Upper lobe of left lung (tissue), 6 donors: ENCODE results near the gene SLC2A10. TPM values are rescaled to one million over a fixed set of nuclear protein-coding genes. Genes with fewer than 3 reads are reported as not detected.

Experiments
- ATAC-seq, 2 donors: fragments of 200-7000 bp; cut with Tn5 transposase; one replicate each; pipeline ENCODE4 v1.9.1; 2022; ENCODE audit warnings: mild to moderate bottlenecking in 2 of 2, moderate library complexity in 2 of 2; ENCODE audit not compliant: low FRiP score in 2 of 2
- DNase-seq, 2 donors: peaks; one replicate each; pipeline ENCODE4 v3.0.0-alpha.2; 2019 to 2020
- H3K27ac ChIP-seq, 4 donors: fragments of 200-600 bp; sonication (generic); one replicate each; pipeline ENCODE4 v1.5.1; 2016 to 2019
- H3K27me3 ChIP-seq, 4 donors: fragments of 200-600 bp; sonication (generic); one replicate each; pipeline ENCODE4 v1.5.1; 2017 to 2019
- H3K36me3 ChIP-seq, 4 donors: fragments of 200-600 bp; sonication (generic); one replicate each; pipeline ENCODE4 v1.5.1; 2016 to 2019
- H3K4me1 ChIP-seq, 4 donors: fragments of 200-600 bp; sonication (generic); one replicate each; pipeline ENCODE4 v1.5.1; 2018 to 2019
- H3K4me3 ChIP-seq, 4 donors: fragments of 200-600 bp; sonication (generic); one replicate each; pipeline ENCODE4 v1.5.1; 2017 to 2019; ENCODE audit warnings: mild to moderate bottlenecking in 2 of 4, moderate library complexity in 1 of 4
- H3K9me3 ChIP-seq, 4 donors: fragments of 200-600 bp; sonication (generic); one replicate each; pipeline ENCODE4 v1.5.1; 2018 to 2019
- EP300 ChIP-seq, 4 donors: sonication (generic); formaldehyde crosslinking; IDR thresholded peaks; one replicate each; pipeline ENCODE4 v1.5.1; 2017; ENCODE audit warnings: antibody characterized with exemption in 4 of 4, control low read depth in 2 of 4
- POLR2A ChIP-seq, 4 donors: fragments of 450-650 bp; IDR thresholded peaks; one replicate each; pipeline ENCODE4 v1.5.1; 2016 to 2017; ENCODE audit warnings: antibody characterized with exemption in 4 of 4, mild to moderate bottlenecking in 2 of 4
- POLR2AphosphoS5 ChIP-seq, 2 donors: sonication (generic); formaldehyde crosslinking; IDR thresholded peaks; one replicate each; pipeline ENCODE4 v1.5.1; 2017; ENCODE audit warnings: antibody characterized with exemption in 2 of 2
- WGBS, 2 donors: methylation state at CpG; one replicate each; pipeline ENCODE4 v1.1.5; 2017 to 2018; 5-methylcytosine and 5-hydroxymethylcytosine counted together
- total RNA-seq, 6 donors: library from RNA; depleted of rRNA in 4 of 6; stranded (reverse); fragments of >200 nt in 4 of 6; gene quantifications; one replicate each; pipeline versions ENCODE4 v1.1.0 to v1.2.1, GENCODE V29; 2016 to 2021
- TF ChIP-seq, protein P1 (sequence below), 6 experiments: fragments of 450-650 bp in 4 of 6; fragments of 200-600 bp in 2 of 6; sonication (generic) in 2 of 6; IDR thresholded peaks; one replicate each; pipeline ENCODE4 v1.5.1; 2016 to 2019; ENCODE audit warnings: antibody characterized with exemption in 6 of 6
- donor health status: DM: no; HTN: no; CAD: no; lungs with moderate emphysema.
- donor health status: DM: no; HTN: yes; CAD: no; lungs with severe emphysema.

The SLC2A10 gene
- total RNA-seq, 6 donors from 2014 or later, result 5.5 to 93.2 (median 13.8) TPM

GRCh38 chr20:46682063-46682821, 27.2 kb upstream of the SLC2A10 start:
- H3K27ac ChIP-seq, result no peak overlapping the region
- ATAC-seq (no peak), DNase-seq (no peak)
- peaks cover 12 to 20% (median 18%) of the 10 kb centered on the region in 4 donors for H3K4me1 ChIP-seq
- no peaks in the 10 kb centered on the region for H3K9me3 ChIP-seq
- no peak for TF ChIP-seq POLR2A (IDR thresholded peaks at IDR 0.05)
- H3K36me3 ChIP-seq, result peaks cover 0 to 32% (median 2%) of the 10 kb centered on the region in 4 donors
- no peak overlapping the region for H3K4me3 ChIP-seq
- H3K27me3 ChIP-seq, result no peaks in the 10 kb centered on the region
- 85% methylated on average over 9 of the region's 9 CpGs for WGBS, 2 donors

DNA sequence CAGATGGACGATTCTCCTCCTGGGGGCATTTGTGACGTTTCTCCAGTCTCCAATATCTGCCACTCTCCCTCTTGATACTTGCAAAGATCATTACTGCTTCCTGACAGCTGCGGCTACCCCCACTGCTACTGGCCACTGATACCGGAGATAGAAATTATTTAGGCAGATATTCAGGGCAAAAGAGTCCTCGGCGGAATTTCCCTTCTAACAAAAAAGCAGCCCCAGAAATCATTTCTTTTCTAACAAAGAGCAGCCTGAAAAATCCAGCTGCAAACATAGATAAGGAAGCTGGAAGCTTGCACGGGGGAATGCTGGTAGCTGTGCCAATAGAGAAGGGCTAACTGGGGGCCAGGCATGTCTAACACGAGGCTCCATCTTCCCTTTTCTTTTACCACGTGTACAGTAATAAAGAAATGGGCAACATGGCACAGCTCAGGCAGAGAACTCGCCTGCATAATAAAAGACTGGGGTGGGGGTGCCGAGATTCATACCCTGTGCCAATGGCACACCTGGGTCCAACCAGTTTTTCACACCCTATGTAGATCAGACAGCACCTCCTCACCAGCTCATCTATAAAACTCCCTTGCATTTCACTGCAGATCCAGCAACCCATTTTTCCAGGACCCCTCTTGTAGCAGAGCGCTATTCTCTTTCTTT, 26.3 kb upstream of the SLC2A10 start:
- no peaks in the 10 kb centered on the region for H3K9me3 ChIP-seq
- ATAC-seq, result no peak
- peak overlapping the region in 2 of 4 donors; percentile 15 to 35 for H3K27ac ChIP-seq
- WGBS, 2 donors, result 41 to 42% methylated on average over 12 of the region's 12 CpGs
- peaks cover 0 to 32% (median 2%) of the 10 kb centered on the region in 4 donors for H3K36me3 ChIP-seq
- peak overlapping the region in 3 of 4 donors; percentile 19 to 39 (median 35) for H3K4me3 ChIP-seq
- H3K27me3 ChIP-seq, result no peaks in the 10 kb centered on the region
- DNase-seq, result no peak
- H3K4me1 ChIP-seq, result peaks cover 21 to 29% (median 27%) of the 10 kb centered on the region in 4 donors
- TF ChIP-seq, protein P1, sequence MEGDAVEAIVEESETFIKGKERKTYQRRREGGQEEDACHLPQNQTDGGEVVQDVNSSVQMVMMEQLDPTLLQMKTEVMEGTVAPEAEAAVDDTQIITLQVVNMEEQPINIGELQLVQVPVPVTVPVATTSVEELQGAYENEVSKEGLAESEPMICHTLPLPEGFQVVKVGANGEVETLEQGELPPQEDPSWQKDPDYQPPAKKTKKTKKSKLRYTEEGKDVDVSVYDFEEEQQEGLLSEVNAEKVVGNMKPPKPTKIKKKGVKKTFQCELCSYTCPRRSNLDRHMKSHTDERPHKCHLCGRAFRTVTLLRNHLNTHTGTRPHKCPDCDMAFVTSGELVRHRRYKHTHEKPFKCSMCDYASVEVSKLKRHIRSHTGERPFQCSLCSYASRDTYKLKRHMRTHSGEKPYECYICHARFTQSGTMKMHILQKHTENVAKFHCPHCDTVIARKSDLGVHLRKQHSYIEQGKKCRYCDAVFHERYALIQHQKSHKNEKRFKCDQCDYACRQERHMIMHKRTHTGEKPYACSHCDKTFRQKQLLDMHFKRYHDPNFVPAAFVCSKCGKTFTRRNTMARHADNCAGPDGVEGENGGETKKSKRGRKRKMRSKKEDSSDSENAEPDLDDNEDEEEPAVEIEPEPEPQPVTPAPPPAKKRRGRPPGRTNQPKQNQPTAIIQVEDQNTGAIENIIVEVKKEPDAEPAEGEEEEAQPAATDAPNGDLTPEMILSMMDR (IDR thresholded peaks at IDR 0.05), result no peak
- TF ChIP-seq POLR2AphosphoS5 (IDR thresholded peaks at IDR 0.05) (no peak), POLR2A (IDR thresholded peaks at IDR 0.05) (no peak), EP300 (IDR thresholded peaks at IDR 0.05) (no peak)

GRCh38 chr20:46683668-46683938, 25.8 kb upstream of the SLC2A10 start:
- no peak for ATAC-seq

DNA sequence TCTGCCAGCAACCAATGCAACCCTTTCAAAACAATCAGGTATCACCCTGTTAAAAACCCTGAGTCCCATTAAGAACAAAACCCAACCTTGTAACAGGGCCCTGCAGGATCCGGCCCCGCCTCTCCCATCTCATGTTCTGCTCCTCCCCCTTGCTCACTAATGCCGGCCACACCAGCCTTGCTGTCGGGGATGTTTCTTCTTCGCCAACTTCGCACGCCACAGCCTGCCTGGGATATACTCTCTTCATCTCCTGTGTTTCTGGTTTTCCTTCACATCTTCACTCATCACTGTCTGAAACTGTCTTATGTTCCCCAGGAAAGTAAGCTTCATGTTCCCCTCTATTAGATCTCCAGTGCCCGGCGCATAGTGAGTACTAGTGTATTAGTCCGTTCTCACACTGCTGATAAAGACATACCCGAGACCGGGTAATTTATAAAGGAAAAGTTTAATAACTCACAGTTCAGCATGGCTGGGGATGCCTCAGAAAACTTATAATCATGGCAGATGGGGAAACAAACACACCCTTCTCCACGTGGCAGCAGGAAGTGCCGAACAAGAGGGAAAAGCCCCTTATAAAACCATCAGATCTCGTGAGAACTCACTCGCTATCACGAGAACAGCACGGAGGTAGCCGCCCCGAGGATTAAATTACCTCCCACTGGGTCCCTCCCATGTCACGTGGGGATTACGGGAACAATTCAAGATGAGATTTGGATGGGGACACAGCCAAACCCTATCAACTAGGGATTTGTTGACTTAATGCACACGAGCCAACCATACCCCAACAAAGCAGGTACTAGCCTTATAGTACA, 25.3 kb upstream of the SLC2A10 start:
- peak overlapping the region in 3 of 4 donors; percentile 2 to 35 (median 15) for H3K27ac ChIP-seq
- no peaks in the 10 kb centered on the region for H3K27me3 ChIP-seq
- peaks cover 26 to 37% (median 32%) of the 10 kb centered on the region in 4 donors for H3K4me1 ChIP-seq
- H3K4me3 ChIP-seq, result peak overlapping the region in 3 of 4 donors; percentile 19 to 39 (median 35)
- peak; percentile 76 to 79 for ATAC-seq
- peaks cover 0 to 32% (median 2%) of the 10 kb centered on the region in 4 donors for H3K36me3 ChIP-seq
- DNase-seq, result peak in 1 of 2 donors; percentile 65
- no peaks in the 10 kb centered on the region for H3K9me3 ChIP-seq
- TF ChIP-seq EP300 (IDR thresholded peaks at IDR 0.05), result no peak
- TF ChIP-seq, protein P1 (IDR thresholded peaks at IDR 0.05), result no peak
- no peak for TF ChIP-seq POLR2A (IDR thresholded peaks at IDR 0.05)
- no peak for TF ChIP-seq POLR2AphosphoS5 (IDR thresholded peaks at IDR 0.05)
- WGBS, 2 donors, result 57 to 59% methylated on average over 23 of the region's 23 CpGs

More at GRCh38 chr20:46683668-46683938, 25.8 kb upstream of the SLC2A10 start:
- Histone ChIP-seq H3K4me3 (peak overlapping the region in 3 of 4 donors; percentile 19 to 39 (median 35)), H3K9me3 (no peaks in the 10 kb centered on the region), H3K27me3 (no peaks in the 10 kb centered on the region), H3K4me1 (peaks cover 26 to 34% (median 31%) of the 10 kb centered on the region in 4 donors), H3K36me3 (peaks cover 0 to 32% (median 2%) of the 10 kb centered on the region in 4 donors), H3K27ac (peak overlapping the region in 2 of 4 donors; percentile 15 to 35)
- no peak for DNase-seq
- whole genome bisulfite sequencing, 2 donors, result 62 to 87% methylated on average over 8 of the region's 8 CpGs
- TF ChIP-seq POLR2AphosphoS5 (IDR thresholded peaks at IDR 0.05) (no peak), EP300 (IDR thresholded peaks at IDR 0.05) (no peak), POLR2A (IDR thresholded peaks at IDR 0.05) (no peak)
- TF ChIP-seq, protein P1 (IDR thresholded peaks at IDR 0.05), result no peak
